Fibroblast of lung (primary cell): Measurements from ENCODE around the gene KRTAP1-5. TPM values are rescaled to one million over a fixed set of nuclear protein-coding genes. Genes with fewer than 3 reads are reported as not detected.

ENCODE experiments used
- DNase-seq, 2 donors: peaks; one replicate each; pipeline versions ENCODE4 v3.0.0 to v3.0.0-alpha.2; 2010; ENCODE audit warnings: low read depth in 2 of 2
- H2AFZ ChIP-seq: 2 replicates; pipeline ENCODE4 v1.5.1; 2012; ENCODE audit warnings: low read length, control low read depth, inconsistent platforms
- H3K27ac ChIP-seq: 2 replicates; pipeline ENCODE4 v1.5.1; 2011; ENCODE audit warnings: low read length, control low read depth; ENCODE audit not compliant: insufficient read depth
- H3K27me3 ChIP-seq: 2 replicates; pipeline ENCODE4 v1.5.1; 2011; ENCODE audit warnings: mild to moderate bottlenecking, low read length; ENCODE audit not compliant: control insufficient read depth, insufficient read depth
- H3K36me3 ChIP-seq: 2 replicates; pipeline ENCODE4 v1.5.1; 2011; ENCODE audit warnings: low read length; ENCODE audit not compliant: control insufficient read depth, insufficient read depth
- H3K4me1 ChIP-seq: 2 replicates; pipeline ENCODE4 v1.5.1; 2011; ENCODE audit warnings: low read length; ENCODE audit not compliant: control insufficient read depth, insufficient read depth; ENCODE audit errors: extremely low read depth
- H3K4me2 ChIP-seq: 2 replicates; pipeline ENCODE4 v1.5.1; 2011; ENCODE audit warnings: low read length, control low read depth; ENCODE audit not compliant: insufficient read depth; ENCODE audit errors: extremely low read depth
- H3K4me3 ChIP-seq, 4 experiments: fragments of 200-600 bp in 1 of 4; sonication (generic) in 1 of 4; replicated peaks in 1 of 4; 2 replicates each; pipeline ENCODE4 v1.5.1; 2011 to 2016; ENCODE audit warnings: low read length in 4 of 4, low read depth in 3 of 4, mild to moderate bottlenecking in 3 of 4, control low read depth in 2 of 4, inconsistent platforms in 1 of 4, mixed read lengths in 1 of 4; ENCODE audit not compliant: insufficient read depth in 1 of 4; ENCODE audit errors: control extremely low read depth in 1 of 4
- H3K79me2 ChIP-seq: 2 replicates; pipeline ENCODE4 v1.5.1; 2012; ENCODE audit warnings: mild to moderate bottlenecking, low read length, inconsistent platforms; ENCODE audit not compliant: control insufficient read depth, insufficient read depth
- H3K9ac ChIP-seq: 2 replicates; pipeline ENCODE4 v1.5.1; 2011; ENCODE audit warnings: mild to moderate bottlenecking, low read length, control low read depth; ENCODE audit not compliant: insufficient read depth
- H3K9me3 ChIP-seq: 2 replicates; pipeline ENCODE4 v1.5.1; 2012; ENCODE audit warnings: low read depth, low read length; ENCODE audit not compliant: control insufficient read depth, insufficient read depth
- H4K20me1 ChIP-seq: 2 replicates; pipeline ENCODE4 v1.5.1; 2011; ENCODE audit warnings: low read length; ENCODE audit not compliant: control insufficient read depth, insufficient read depth; ENCODE audit errors: extremely low read depth
- CTCF ChIP-seq, 2 donors: IDR thresholded peaks in 1 of 2; conservative IDR thresholded peaks in 1 of 2; 1 replicate in 1 of 2; 2 replicates in 1 of 2; pipeline ENCODE4 v1.5.1; 2011 to 2012; ENCODE audit warnings: low read length in 2 of 2, control low read depth in 1 of 2, inconsistent platforms in 1 of 2, low read depth in 1 of 2, mild to moderate bottlenecking in 1 of 2
- EZH2 ChIP-seq: IDR thresholded peaks from 2 replicates; pipeline ENCODE4 v1.5.1; 2012; ENCODE audit warnings: low read length, control low read depth, mild to moderate bottlenecking; ENCODE audit errors: missing control alignments
- polyA plus RNA-seq, 2 donors: library from polyadenylated mRNA; depleted of rRNA in 1 of 2; stranded (reverse) in 1 of 2; unstranded in 1 of 2; fragments of >200 nt; gene quantifications; 2 replicates each; pipeline ENCODE4 v1.2.1, GENCODE V29; 2011 to 2012; ENCODE audit warnings: missing spikeins in 1 of 2
- total RNA-seq: library from RNA; depleted of rRNA; stranded (reverse); fragments of >200 nt; gene quantifications from 2 replicates; pipeline ENCODE4 v1.2.1, GENCODE V29; 2014

Gene KRTAP1-5
- total and polyA plus RNA-seq, 2 donors (not counting 1 experiment from before 2014, with no cell fraction given): 0.17 to 6.2 TPM

DNA sequence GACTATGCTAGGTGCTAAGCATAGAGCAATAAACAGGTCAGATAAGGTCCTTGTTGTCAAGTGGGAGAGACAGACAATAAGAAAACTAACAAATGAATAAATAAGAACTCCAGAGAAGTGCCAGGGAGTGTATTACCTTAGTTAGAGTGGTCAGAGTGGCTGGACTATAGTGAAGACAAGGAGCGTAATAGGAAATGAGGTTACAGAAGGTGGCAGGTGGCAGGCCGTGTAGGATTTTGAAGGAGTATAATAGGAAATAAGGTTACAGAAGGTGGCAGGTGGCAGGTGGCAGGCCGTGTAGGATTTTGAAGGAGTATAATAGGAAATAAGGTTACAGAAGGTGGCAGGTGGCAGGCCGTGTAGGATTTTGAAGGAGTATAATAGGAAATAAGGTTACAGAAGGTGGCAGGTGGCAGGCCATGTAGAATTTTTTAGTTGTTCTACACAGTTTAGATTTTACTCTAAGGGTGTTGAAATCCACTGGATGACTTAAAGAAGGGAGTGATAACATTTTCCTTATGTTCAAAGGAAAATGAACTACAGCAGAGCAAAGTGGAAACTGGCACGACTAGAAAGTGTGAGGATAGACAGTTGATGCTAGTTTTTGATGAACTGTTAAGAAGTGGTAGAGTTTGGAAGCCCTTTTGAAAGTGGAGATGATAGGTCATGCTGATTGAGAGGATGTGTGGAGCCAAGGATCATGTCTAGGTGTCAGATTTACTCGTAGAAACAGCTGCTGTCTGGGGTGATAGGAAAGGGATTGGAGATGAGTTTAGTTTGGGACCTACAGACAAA, 14.5 kb downstream of the KRTAP1-5 start:
- Histone ChIP-seq H2AFZ (no peak overlapping the region), H4K20me1 (no peaks in the 10 kb centered on the region), H3K9me3 (no peaks in the 10 kb centered on the region), H3K4me2 (no peak overlapping the region), H3K9ac (no peak overlapping the region), H3K4me3 (no peak overlapping the region), H3K4me1 (peaks cover 2% of the 10 kb centered on the region), H3K27me3 (no peaks in the 10 kb centered on the region), H3K27ac (no peak overlapping the region), H3K36me3 (no peaks in the 10 kb centered on the region), H3K79me2 (no peaks in the 10 kb centered on the region)
- TF ChIP-seq CTCF (conservative IDR thresholded peaks at IDR 0.05 in 1 of 2, IDR thresholded peaks at IDR 0.05 in 1 of 2; ENCODE audit: low read depth in 1 of 2, low read length in 2 of 2) (no peak), EZH2 (no peak)
- no peak for DNase-seq

DNA sequence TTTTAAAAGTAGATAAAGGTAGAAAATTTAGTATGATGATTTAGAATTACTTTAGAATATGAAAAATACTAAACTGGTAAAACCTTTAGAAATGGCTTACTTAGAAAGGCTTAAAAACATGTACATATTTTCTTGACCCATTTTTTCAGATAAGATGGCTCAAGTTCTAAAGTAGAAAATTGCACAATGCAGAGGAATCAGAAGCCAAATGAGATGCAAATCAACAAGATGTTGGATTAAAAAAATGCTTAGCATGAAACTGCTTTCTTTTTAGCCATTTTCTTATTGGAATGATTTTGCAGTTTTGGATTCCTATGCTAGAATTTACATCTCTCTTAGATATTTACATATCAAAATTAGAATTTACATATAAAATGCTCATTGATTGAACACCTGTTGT, 16.6 kb downstream of the KRTAP1-5 start:
- H3K27me3 ChIP-seq: no peaks in the 10 kb centered on the region
- H3K79me2 ChIP-seq: no peaks in the 10 kb centered on the region
- H4K20me1 ChIP-seq: no peaks in the 10 kb centered on the region
- H3K27ac ChIP-seq: no peak overlapping the region
- no peak overlapping the region for H3K9ac ChIP-seq
- DNase-seq: no peak
- no peak overlapping the region for H3K4me2 ChIP-seq
- TF ChIP-seq CTCF (conservative IDR thresholded peaks at IDR 0.05 in 1 of 2, IDR thresholded peaks at IDR 0.05 in 1 of 2; ENCODE audit: low read depth in 1 of 2, low read length in 2 of 2) (no peak), EZH2 (no peak)
- H3K36me3 ChIP-seq: no peaks in the 10 kb centered on the region
- no peak overlapping the region for H2AFZ ChIP-seq
- no peaks in the 10 kb centered on the region for H3K9me3 ChIP-seq
- peaks cover 2% of the 10 kb centered on the region for H3K4me1 ChIP-seq
- no peak overlapping the region for H3K4me3 ChIP-seq

DNA sequence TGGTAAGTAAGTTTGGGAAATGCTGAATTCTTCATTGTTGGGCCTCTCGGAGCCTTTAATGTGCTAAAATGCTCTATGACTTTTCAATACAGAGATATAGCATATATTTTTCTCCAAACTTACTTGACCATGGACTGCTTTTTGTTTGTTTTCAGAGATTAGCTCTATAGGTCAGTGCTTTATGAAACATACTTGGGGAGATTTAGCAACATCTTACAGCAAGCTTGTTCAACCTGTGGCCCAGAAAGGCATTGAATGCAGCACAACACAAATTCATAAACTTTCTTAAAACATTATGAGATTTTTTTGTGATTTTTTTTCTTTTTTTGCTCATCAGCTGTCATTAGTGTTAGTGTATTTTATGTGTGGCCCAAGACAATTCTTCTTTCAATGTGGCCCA, 17.1 kb downstream of the KRTAP1-5 start:
- Histone ChIP-seq H3K4me2 (no peak overlapping the region), H3K27me3 (no peaks in the 10 kb centered on the region), H3K9me3 (no peaks in the 10 kb centered on the region), H3K4me3 (no peak overlapping the region), H2AFZ (no peak overlapping the region), H3K79me2 (no peaks in the 10 kb centered on the region), H4K20me1 (no peaks in the 10 kb centered on the region), H3K36me3 (no peaks in the 10 kb centered on the region), H3K27ac (no peak overlapping the region), H3K9ac (no peak overlapping the region), H3K4me1 (peaks cover 2% of the 10 kb centered on the region)
- TF ChIP-seq EZH2: no peak
- TF ChIP-seq CTCF (conservative IDR thresholded peaks at IDR 0.05 in 1 of 2, IDR thresholded peaks at IDR 0.05 in 1 of 2; ENCODE audit: low read depth in 1 of 2, low read length in 2 of 2): no peak
- DNase-seq: no peak
